ENCODE results near the gene CNPPD1.

The CNPPD1 gene

DNA sequence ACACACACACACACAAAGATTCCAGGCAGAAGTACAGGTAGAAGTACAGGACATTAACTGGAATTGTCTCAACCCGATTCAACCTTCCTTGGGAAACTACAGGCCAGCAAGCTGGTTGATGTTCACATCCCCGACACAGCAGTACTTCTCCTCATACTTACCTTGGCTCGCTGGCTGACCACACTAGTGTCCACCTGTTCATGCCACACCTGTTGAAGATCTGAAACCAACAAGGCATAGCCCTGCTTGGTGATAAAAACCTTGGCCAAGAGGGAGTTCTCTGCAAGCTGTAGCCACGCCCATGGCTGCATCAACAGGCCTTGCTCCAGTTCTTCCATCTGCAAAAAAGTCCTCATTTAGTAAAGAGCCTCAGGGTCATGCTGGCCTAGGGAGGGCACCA, 18.7 kb downstream of the CNPPD1 start:
- DNase-seq: no peak

DNA sequence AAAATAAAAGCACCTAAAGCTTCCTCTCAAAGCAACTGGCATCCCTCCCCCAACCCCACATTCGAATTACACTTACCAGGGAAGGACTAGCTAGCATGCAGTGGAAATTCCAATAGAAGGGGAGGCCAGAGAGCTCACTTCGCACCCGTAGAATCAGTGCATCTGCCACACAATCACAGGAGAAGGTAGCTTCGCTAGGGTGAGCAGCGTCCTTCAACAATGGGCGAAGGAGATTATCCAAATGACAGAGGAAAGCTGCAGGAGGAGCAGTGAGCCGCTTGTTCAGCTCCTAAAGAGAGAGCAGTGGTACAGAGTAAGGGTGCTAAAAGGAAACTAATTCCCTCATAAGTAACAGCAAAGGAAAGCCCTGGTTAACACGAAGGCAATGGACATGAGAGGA, 19.3 kb downstream of the CNPPD1 start:
- DNase-seq: no peak

DNA sequence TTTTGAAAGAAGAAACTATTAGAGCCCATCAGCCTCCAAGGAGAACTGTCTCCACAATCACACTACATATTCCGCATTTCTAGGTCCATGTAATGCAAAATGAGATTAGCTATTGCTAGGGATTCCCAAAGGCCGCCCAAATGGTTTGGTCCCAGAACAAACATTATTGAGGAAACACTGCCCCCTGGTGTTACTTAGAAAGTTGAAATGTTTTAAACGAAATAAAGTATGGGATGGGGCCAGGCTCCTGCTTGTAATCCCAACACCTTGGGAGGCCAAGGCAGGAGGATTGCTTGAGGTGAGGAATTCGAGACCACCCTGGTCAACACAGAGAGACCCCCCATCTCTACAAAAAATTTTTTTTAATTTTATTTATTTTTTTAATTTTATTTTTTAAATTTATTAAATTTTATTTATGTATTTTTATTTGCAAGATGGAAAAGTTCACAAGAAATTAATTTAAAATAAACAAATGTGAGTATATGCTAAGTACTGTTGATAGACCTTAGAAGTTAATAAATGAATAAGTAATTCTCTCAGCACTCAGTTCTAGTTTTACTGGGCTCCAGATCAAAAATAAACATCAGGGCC, 21.6 kb downstream of the CNPPD1 start:
- DNase-seq: no peak

DNA sequence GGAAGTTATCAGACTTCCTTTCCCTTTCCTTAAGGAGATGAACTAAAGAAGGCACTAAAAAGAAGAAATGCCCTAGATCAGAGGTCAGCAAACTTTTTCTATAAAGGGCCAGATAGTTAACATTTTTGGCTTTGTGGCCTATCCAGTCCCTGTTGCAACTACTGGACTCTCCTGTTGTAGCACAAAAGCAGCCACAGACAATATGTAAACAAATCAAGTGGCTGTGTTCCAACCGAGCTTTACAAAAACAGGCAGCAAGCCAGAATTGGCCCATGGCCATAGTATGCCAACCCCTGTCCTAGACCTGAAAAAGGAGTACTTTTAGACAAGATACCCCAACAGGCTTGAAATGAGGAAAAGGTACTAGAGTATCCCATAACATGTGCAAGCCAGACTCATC, 27.1 kb downstream of the CNPPD1 start:
- DNase-seq: no peak

DNA sequence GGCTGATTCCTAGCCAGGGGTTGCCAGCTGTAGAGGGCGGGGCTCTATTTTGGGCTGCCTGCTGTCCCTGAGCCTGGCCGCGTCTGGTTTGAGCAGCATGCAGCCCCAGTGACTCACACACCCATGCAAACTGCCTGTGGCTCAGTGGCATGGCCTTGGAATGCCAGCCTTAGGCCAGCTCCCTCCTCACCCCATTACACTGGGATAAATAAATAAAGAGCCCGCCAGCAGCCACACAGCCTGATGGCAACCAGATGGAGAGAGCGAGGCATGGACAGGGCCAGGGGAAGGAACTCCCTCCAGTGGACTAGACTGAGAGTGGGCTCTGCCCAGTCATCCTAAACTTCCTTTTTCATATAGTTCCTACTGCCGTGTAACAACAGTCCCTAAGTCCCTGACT, 34.4 kb downstream of the CNPPD1 start:
- no peak for DNase-seq

DNA sequence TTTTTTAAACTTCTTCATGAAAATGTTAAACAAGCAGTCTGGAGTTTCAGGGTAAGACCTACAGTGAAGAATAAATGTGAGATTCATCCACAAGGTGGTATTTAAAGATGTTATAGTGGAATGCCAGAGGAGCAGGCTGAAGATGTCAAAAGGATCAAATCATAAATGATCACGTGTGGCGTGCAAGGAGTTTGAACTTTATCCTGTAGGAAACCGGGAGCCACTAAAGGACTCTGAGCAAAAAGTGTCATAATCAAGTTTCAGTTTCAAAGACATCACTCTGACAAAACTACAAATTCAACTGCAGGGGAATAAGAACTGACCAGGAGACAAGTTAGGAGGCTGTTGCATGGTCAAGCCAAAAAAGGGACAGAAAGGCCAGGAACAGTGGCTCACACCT, 36.0 kb downstream of the CNPPD1 start:
- DNase-seq: no peak

DNA sequence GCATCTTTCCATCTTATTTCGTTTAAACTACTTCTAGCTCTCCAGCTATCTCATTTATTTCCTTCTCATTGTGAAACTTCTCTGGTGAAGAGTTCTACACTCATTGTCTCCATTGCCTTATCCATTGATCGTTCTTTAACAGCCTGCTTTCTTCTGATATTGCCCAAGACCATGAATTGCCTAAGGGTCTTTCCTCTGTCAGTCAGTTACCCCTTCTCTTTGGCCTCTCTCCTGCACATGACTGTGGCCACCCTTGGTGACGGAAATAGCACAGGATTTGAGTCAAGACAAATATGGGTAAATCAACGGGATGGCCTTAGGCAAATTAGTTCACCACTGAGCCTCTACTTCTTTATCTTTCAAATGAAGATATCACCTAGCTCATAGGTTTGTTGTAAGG, 42.7 kb downstream of the CNPPD1 start:
- DNase-seq: no peak

DNA sequence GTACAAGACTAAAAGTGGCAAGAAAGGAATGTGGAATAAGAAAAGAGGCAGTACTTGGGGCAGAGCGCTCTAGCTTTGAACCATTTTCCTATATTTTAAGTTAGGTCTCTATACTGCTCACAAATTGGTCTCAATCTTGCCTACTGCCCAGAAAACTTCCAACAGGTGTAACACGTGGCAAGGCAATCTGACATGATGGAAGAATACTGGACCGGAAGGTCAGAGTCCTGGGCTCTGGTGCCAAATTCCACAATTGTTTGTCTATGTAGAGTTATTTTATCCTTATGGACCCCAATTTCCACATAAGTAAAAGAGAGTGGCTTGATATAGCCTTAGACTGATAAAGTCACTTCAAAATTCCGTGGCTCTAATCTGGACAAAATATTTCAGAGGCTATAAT, 45.0 kb downstream of the CNPPD1 start:
- DNase-seq: no peak

DNA sequence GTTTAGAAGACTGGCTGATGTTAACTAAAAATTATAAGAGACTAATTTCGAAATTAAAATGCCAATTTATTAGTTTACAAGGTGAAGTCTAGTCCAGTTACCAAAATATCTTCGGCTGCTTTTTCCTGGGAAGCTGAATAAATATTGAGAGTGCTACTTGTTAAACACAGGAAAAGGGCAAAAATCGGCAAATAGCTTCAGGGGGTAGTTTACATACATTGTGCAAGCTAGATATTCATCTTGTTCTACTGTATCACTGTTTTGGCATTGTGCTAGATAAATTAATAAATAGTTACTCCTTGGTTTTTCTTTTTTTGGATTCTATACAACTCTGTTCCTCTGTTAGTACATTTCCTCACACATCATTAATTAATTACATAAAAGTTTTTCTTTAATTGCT, 45.4 kb downstream of the CNPPD1 start:
- DNase-seq: no peak

DNA sequence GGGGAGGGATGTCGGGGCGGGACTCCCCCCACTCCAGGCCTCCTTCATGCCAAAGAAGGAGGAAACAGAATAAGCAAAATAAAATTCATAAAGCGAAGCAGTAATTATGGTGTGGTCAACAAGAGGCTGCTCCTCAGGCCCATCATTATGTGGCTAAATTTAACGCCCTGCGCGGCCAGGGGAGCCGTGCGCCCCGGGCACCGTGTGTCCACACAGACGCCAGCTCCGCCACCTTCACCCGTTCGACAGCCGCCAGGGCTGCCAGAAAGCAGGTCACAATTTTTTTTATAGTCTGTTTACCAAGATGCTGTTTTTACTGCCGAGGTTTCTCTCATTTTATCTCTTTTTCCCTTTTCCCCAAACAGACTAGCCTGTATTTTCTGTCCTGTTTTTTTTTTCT, 47.1 kb downstream of the CNPPD1 start:
- no peak for DNase-seq

DNA sequence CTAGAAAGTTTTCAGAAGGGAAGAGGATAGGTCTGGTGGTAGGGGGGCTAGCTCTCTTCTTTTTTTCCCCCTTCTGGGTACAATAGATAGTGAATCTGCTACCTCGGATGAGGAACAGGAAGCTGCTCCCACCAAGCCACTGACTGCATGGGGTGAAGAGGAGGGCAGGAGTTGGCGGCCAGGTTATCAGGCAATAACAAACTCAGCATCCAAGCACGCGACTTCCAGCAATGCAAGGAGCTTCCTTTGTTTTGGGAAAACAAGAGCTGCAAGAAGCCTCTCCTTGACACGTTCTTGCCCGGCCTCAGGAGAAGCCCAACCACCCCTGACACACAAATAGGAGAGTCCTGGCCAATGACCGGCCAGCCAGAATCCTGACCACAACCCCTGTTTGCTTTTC, 48.3 kb downstream of the CNPPD1 start:
- DNase-seq: no peak

DNA sequence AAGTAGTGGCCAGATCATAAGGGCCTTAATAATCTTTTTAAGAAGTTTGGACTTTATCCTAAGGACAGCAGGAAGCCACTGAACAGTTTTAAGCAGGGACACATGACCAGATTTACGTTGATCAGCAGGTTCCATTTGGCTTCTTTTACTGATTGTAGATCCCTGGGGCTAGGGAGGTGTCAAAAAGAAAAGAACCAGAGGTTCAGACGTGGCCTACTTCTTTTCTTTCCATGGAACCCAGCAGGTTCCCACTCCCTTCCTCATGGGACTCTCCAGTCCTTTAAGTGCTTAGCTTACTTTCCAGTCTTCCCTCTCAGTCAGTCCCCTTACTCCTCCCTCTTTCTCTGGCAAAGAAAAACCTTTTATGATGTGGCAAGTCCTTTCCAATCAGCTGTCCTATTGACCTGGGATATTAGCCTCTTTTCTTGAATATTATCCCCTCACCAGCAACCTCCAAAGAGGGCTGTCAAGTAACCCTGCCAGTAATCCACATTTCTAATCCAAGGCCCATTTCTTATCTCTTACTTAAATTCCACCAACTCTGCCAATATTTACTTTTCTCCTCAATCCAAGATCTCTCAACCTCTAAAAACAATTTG, 49.6 kb downstream of the CNPPD1 start:
- DNase-seq: no peak

DNA sequence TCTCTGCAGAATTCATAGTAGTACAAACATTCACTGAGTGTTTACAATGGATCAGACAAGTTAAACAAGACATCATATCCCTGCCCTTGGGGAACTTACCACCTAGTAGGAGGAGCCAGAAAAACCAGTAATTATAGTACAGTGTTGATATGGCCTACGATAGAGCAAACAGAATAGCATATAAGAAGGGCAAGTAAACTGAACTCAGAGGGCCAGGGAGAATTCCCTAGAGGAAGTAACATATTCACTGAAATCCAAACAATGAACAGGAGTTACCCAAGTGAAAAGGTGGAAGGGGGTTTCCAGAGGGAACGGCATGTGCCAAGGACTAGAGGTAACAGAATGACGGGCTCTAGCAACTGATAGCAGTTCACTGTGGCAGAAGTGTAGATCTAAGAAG, 50.2 kb downstream of the CNPPD1 start:
- no peak for DNase-seq

DNA sequence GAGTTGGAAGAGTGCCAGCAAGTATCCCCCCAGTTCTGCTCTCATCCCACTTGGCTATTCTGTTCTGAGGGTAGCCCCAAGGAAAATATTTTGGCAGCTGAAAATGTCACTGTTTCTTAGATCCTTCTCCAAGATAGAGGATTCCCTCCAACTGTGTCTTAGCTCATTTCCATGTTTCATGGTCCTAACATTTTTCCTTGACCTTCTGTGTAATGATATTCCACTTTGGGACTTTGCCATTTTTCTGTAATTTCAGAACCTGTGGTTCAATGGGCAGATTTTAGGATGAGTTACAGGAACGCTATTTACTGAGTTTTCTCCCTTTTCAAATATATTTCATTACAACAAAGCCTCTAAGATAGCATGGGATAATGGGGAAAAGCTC, 50.8 kb downstream of the CNPPD1 start:
- no peak for DNase-seq

DNA sequence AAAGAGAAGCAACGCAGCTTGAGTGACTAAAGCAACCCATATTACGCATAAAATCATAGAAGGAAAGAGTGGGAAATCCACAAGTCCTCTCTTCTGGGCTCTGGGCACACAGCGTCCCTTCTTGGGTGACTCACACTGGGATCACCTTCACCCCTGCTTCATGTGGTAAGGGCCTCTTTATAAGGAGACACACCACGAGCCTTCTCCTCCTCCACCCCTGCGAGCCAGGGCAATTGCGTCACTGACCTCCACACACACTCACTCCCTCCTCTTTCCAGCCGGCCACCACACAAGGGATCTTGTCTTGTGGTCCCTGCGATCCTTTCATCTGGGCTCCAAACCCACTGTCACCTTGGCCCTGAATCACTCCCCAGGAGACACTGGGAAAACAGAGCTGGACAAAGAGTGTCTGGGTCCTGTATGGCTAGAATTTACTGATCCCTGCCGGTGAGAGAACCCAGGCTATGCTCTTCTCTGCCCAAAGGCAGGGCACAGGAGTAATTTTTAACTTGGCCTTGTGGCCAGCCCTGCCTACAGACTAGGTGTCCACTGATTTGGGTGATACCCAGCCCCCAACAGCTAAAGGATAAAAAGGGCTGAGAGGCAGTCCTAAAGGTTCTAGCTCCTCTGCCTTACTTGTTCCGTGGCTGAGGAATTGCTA, 51.4 kb downstream of the CNPPD1 start:
- DNase-seq: no peak

DNA sequence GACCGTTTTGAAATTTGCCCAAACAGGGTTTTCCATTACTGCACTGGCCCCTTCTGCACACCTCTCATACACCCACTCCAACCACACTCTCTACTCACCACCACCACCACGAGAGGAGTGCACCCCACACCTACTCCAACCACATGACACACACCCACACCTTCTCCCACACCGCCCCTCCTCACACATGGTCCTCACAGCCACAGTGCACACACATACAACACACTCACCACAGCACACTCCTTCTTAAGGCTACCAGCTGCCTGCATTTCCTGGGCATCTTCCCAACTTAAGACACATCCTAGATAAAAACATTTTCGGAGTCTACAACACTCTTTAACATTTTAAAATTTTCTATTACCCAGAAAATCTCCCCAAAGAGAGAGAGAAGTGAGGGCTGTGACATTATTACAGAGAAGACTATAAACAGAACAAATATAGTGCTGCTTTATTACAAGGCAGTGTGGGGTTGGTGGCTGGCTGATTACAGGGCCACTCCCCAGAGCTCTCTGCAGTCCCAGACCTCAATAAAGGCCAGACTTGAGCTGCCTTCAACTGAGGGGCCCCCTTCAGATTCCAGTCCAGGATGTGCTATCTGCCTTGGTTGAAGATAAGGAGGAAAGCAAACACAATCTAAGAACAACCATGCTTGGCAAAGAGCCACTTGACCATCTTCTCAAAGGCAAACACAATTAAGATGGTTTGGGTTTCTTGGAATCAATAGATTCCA, 52.2 kb downstream of the CNPPD1 start:
- DNase-seq: no peak

DNA sequence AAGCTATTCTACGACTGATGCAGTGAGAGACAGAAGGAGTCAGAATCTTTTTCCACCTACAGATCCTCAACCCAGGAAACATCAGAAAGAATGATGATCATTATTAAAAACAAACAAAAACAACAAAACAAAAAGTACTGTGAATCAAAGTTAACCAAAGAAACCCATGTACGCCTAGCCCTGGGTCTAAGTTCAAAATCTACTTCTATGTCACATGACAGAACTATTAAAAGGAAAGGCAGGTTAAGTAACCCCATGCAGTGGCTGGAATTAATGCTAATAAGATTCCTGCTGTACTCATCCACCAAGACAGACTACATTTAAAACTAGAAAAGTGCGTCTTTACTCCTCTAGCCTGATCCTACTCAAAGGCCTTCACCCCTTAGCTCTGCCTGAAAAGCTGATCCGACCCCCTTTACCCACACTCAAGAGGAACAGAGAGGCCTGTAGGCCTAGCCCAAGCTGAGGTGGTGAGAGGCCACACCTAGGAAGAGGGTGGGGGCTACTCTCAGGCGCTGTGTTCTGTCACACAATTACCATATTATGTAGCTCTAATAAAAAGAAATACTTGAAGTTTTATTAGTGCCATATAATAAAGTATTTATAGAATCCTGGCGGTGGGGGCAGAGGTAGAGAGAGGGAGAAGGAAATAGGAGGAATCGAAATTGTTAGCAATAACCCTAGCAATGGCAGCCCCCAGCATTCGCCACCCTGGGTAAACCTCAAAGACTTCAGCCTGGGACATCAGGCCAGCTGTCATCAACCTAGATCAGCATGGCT, 53.2 kb downstream of the CNPPD1 start:
- no peak for DNase-seq

DNA sequence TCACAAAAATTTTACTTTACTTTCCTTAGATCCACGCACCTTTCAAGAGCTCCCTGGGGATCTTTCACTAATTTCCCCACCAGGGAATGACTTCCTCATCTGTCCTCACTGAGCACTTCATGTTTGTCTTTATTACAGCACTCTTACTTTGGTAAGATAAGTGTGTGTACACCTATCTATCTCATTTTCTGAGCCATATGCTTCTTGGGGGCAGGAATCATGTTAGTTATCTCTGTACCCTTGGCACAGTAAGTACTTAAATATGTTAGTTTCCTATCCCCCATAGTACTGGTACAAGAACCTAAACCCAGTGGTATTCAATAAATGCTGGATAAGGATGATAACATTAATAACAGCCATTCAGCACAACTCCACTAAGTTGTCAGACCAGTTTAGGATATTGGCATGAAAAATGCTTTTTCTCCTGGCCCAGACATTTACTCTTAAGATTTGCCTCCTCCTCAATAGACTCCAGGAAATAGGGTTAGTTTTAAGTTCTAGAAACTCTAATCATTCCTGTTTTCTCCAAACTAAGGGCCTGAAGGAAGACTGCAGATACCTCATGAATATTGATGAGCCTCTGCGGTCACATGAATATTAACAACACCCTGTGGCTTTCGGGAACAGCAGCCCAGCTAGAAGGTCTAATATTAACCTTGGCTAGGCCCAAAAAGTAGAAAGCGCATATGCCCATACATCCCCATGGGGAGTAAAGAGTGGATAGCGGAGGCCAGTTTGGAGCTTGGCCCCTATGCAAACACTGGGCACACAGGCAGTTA, 54.3 kb downstream of the CNPPD1 start:
- DNase-seq: no peak
